GM18909 (cell line): ENCODE results near the gene TFRC.
"Not testable (repeated sequence)": the region's sequence is repeated elsewhere in the genome, so short reads cannot be mapped to it uniquely, and the experiment has no call there.

ENCODE experiments used
- ATAC-seq: cut with Tn5 transposase; IDR thresholded peaks from one replicate; pipeline ENCODE4 v1.9.1; 2021; ENCODE audit warnings: mild to moderate bottlenecking; ENCODE audit not compliant: unreplicated experiment, poor library complexity

The TFRC gene

GRCh38 chr3:196051282-196052076, 30.4 kb downstream of the TFRC start:
- no peak for ATAC-seq

- ATAC-seq, result no peak
Observed at GRCh38 chr3:196050597-196050996, 31.3 kb downstream of the TFRC start.

- ATAC-seq, result no peak
Observed at GRCh38 chr3:196049653-196050052, 32.2 kb downstream of the TFRC start.

- ATAC-seq, result no peak
Observed at GRCh38 chr3:196048922-196049598, 32.8 kb downstream of the TFRC start.

GRCh38 chr3:196047391-196048030, 34.4 kb downstream of the TFRC start:
- no peak for ATAC-seq

GRCh38 chr3:196044513-196044912, 37.4 kb downstream of the TFRC start:
- ATAC-seq, result no peak

- ATAC-seq, result no peak
Observed at GRCh38 chr3:196042673-196043072, 39.2 kb downstream of the TFRC start.

- ATAC-seq, result no peak
Observed at GRCh38 chr3:196039359-196039758, 42.5 kb downstream of the TFRC start.

GRCh38 chr3:196026059-196026458, 55.8 kb downstream of the TFRC start:
- ATAC-seq, result not testable (repeated sequence)

- no peak for ATAC-seq
Observed at GRCh38 chr3:196024968-196025367, 56.9 kb downstream of the TFRC start.

GRCh38 chr3:196023947-196024346, 57.9 kb downstream of the TFRC start:
- no peak for ATAC-seq

GRCh38 chr3:196022499-196022878, 59.4 kb downstream of the TFRC start:
- not testable (repeated sequence) for ATAC-seq

- no peak for ATAC-seq
Observed at GRCh38 chr3:196020373-196020772, 61.5 kb downstream of the TFRC start.

GRCh38 chr3:196019576-196019975, 62.3 kb downstream of the TFRC start:
- ATAC-seq, result not testable (repeated sequence)

- ATAC-seq, result not testable (repeated sequence)
Observed at GRCh38 chr3:196018159-196018558, 63.7 kb downstream of the TFRC start.

GRCh38 chr3:196016485-196016884, 65.4 kb downstream of the TFRC start:
- no peak for ATAC-seq

- no peak for ATAC-seq
Observed at GRCh38 chr3:196016059-196016458, 65.8 kb downstream of the TFRC start.

GRCh38 chr3:196013587-196014487, 68.1 kb downstream of the TFRC start:
- ATAC-seq, result no peak

GRCh38 chr3:196012941-196013476, 68.9 kb downstream of the TFRC start:
- no peak for ATAC-seq

GRCh38 chr3:196012481-196012880, 69.4 kb downstream of the TFRC start:
- no peak for ATAC-seq
